HK-2 (cell line): ENCODE data around the gene MPV17L.
A peak's percentile ranks its signal among the peaks of the same experiment; 100 is the strongest.
"Not testable (repeated sequence)": the region's sequence is repeated elsewhere in the genome, so short reads cannot be mapped to it uniquely, and the experiment has no call there.

ENCODE experiments used
- DNase-seq: peaks from one replicate; pipeline ENCODE4 v3.0.0-alpha.2; 2018; ENCODE audit not compliant: unreplicated experiment

Gene MPV17L

GRCh38 chr16:15395631-15396508 is at the start of gene MPV17L:
Gene MPV17L, plus strand, starts transcription at chr16:15395754. Its CDS starts 144 bp downstream, at chr16:15395898.
- DNase-seq = not testable (repeated sequence)

- not testable (repeated sequence) for DNase-seq
Observed at GRCh38 chr16:15348721-15349120, 46.8 kb upstream of the MPV17L start.

- DNase-seq = not testable (repeated sequence)
Observed at GRCh38 chr16:15351251-15351650, 44.3 kb upstream of the MPV17L start.

GRCh38 chr16:15351745-15352144 is 43.8 kb upstream of the MPV17L start:
- DNase-seq = not testable (repeated sequence)

- DNase-seq = not testable (repeated sequence)
Observed at GRCh38 chr16:15352852-15353251, 42.7 kb upstream of the MPV17L start.

- DNase-seq = not testable (repeated sequence)
Observed at GRCh38 chr16:15354846-15355245, 40.7 kb upstream of the MPV17L start.

- DNase-seq = not testable (repeated sequence)
Observed at GRCh38 chr16:15357495-15357894, 38.1 kb upstream of the MPV17L start.

GRCh38 chr16:15378194-15378593 is 17.4 kb upstream of the MPV17L start, which contains the start of gene NPIPA5:
Gene NPIPA5, minus strand, starts transcription at chr16:15378294. Its CDS starts 0 bp downstream, at chr16:15378294.
- DNase-seq = not testable (repeated sequence)

- not testable (repeated sequence) for DNase-seq
Observed at GRCh38 chr16:15382810-15383209, 12.7 kb upstream of the MPV17L start.

GRCh38 chr16:15388060-15388459 is 7.5 kb upstream of the MPV17L start:
- not testable (repeated sequence) for DNase-seq

GRCh38 chr16:15389916-15390315 is 5.6 kb upstream of the MPV17L start:
- not testable (repeated sequence) for DNase-seq

- DNase-seq = not testable (repeated sequence)
Observed at GRCh38 chr16:15393025-15393424, 2.5 kb upstream of the MPV17L start.

GRCh38 chr16:15396509-15396829 is 915 bp downstream of the MPV17L start:
- DNase-seq = not testable (repeated sequence)

- no peak for DNase-seq
Observed at GRCh38 chr16:15396948-15397594, 1.5 kb downstream of the MPV17L start.

- DNase-seq = no peak
Observed at GRCh38 chr16:15398618-15399316, 3.2 kb downstream of the MPV17L start.

GRCh38 chr16:15399317-15399716 is 3.8 kb downstream of the MPV17L start:
- no peak for DNase-seq

- not testable (repeated sequence) for DNase-seq
Observed at GRCh38 chr16:15400314-15400713, 4.8 kb downstream of the MPV17L start.

GRCh38 chr16:15401972-15402371 is 6.4 kb downstream of the MPV17L start:
- no peak for DNase-seq

GRCh38 chr16:15403392-15403995 is 7.9 kb downstream of the MPV17L start:
- DNase-seq = no peak

- not testable (repeated sequence) for DNase-seq
Observed at GRCh38 chr16:15404091-15404490, 8.5 kb downstream of the MPV17L start.

GRCh38 chr16:15404792-15405191 is 9.2 kb downstream of the MPV17L start:
- DNase-seq = no peak

GRCh38 chr16:15407756-15408155 is 12.2 kb downstream of the MPV17L start:
- DNase-seq = peak; percentile 10
